HG03565 (cell line): Measurements from ENCODE around the gene RND2.

Experiments
- ATAC-seq: cut with Tn5 transposase; IDR thresholded peaks from one replicate; pipeline ENCODE4 v1.9.1; 2021; ENCODE audit warnings: mild to moderate bottlenecking, moderate library complexity; ENCODE audit not compliant: unreplicated experiment

RND2 gene

DNA sequence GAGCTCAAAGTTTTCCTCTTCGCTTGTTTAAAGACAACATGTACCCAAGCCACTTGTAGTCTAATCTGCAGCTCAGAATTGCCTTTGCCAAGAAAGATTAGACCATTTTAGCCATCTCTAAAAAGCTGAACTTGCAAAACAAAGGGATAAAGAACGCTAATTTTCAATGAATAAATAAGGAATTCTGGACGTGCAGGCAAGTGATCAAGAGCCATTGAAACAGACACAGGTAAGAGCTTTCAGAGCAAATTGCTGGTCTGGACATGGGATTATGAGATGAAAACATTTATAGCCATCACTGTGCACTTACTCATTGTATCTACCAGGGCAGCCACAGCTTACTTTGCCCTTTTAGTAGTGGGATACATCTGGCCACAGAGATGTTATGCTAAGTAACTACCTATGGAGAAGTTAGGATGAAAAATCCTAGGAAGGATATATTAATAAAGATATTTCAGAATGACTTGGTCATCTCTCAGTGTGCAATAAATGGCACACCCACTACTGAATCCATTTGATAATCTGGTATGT lies 44.4 kb downstream of the RND2 start:
- ATAC-seq = no peak

DNA sequence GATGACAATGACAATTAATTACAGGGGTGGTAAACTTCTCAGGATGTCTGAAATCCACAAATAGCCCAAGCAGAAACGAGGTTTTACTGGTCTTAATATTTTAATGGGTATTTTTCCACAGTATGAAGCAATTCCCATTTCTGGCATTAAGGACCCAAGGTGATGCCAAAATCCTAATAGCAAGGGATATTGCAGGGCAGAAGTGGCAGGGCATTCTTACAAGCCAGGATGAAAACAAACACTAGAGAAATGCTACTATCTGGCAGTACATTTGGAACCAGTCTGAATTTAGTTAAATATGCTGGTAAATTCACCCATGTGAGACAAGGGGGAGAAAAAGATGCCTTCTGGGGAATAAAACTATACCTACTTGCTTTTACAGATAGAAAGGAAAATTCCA lies 45.2 kb downstream of the RND2 start:
- ATAC-seq = no peak

DNA sequence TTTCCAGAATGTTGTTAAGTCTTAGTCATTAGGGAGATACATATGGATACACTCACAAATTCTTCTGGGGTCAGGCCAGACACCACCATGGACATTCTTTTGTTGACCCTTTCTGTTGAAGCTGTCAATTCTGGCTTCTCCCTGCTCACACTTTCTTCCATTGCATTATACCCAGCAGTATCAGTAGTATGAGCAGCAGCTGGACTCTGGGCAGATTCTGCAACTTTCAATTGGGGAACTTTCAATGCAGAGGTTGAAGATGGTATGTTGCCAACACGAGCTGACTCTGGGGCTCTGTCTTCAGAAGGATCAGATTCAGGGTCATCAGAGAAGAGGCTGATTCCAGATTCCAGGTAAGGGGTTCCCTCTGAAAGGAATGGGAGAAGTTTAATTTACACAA lies 45.8 kb downstream of the RND2 start:
- ATAC-seq = no peak

DNA sequence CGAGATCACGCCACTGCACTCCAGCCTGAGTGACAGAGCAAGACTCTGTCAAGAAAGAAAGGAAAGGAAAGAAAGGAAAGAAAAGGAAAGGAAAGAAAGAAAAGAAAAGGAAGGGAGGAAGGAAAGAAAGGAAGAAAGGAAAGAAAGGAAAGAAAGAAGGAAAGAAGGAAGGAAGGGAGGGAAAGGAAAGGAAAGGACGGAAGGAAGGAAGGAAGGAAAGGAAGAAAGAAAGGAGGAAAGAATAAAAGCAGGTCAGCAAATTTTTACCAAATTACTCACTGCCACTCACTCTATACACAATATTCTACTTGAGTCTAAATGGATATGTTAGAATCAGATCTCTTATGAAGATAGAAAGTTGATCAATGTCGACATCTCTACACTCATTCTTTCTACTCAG lies 49.8 kb downstream of the RND2 start:
- no peak for ATAC-seq

DNA sequence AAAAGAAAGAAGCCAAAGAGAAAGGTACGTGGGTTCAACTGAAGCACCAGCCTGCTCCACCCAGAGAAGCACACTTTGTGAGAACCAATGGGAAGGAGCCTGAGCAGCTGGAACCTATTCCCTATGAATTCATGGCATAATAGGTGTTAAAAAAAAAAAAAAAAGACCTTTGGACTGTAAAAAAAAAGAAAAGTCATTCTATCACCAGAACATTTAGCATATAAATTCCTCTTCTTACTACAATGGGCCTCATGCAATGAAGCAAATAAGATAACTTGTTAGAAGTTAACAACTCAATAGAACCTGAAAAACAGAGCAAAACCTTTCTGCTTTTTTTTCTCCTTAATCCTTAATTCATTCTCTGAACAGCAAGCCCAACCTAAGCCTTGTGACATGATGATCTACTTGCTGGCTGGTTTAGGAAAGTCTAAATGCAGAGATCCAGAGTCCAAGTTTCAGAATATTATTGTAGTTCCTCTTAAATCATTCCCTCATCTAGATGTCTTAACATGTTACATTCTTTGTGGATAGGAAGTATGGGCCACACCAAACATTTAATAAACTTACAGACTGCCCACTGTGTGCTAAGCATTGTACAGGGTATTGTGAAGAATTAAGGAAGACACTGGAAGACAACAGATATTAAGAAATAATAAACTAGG lies 54.7 kb downstream of the RND2 start:
- ATAC-seq = no peak
